22Rv1 (cell line): ENCODE measurements around the gene CCDC146.
"Not testable (repeated sequence)": the region's sequence is repeated elsewhere in the genome, so short reads cannot be mapped to it uniquely, and the experiment has no call there.

Experiments used
- H3K27ac ChIP-seq: fragments of 450-650 bp; 2 replicates; pipeline ENCODE4 v1.5.1; 2017
- CTCF ChIP-seq: fragments of 450-650 bp; IDR thresholded peaks from 2 replicates; pipeline ENCODE4 v1.5.1; 2017; ENCODE audit warnings: mild to moderate bottlenecking
- ZFX ChIP-seq: fragments of 450-650 bp; IDR thresholded peaks from 2 replicates; pipeline ENCODE4 v1.6.1; 2017; ENCODE audit warnings: antibody characterized with exemption, borderline replicate concordance

Gene CCDC146

DNA sequence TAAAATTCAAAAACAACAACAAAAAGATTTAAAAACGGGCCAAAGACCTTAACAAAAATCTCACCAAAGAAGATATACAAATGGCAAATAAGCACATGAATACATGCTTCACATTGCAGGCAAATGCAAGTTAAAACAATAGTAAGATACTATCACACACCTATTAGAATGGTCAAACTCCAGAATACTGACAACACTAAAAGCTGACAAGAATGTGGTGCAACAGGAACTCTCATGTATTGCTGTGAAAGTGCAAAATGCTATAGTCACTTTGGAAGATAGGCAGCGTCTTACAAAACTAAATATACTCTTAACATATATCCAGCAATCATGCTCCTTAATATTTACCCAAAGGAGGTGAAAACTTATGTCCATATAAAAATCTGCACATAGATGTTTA is 16.3 kb downstream of the CCDC146 start:
- H3K27ac ChIP-seq, result not testable (repeated sequence)

- H3K27ac ChIP-seq, result not testable (repeated sequence)
Observed at GRCh38 chr7:77140291-77140690, 17.9 kb downstream of the CCDC146 start.

- H3K27ac ChIP-seq, result not testable (repeated sequence)
Observed at GRCh38 chr7:77152232-77152631, 29.8 kb downstream of the CCDC146 start.

- not testable (repeated sequence) for H3K27ac ChIP-seq
Observed at GRCh38 chr7:77154917-77155464, 32.6 kb downstream of the CCDC146 start.

DNA sequence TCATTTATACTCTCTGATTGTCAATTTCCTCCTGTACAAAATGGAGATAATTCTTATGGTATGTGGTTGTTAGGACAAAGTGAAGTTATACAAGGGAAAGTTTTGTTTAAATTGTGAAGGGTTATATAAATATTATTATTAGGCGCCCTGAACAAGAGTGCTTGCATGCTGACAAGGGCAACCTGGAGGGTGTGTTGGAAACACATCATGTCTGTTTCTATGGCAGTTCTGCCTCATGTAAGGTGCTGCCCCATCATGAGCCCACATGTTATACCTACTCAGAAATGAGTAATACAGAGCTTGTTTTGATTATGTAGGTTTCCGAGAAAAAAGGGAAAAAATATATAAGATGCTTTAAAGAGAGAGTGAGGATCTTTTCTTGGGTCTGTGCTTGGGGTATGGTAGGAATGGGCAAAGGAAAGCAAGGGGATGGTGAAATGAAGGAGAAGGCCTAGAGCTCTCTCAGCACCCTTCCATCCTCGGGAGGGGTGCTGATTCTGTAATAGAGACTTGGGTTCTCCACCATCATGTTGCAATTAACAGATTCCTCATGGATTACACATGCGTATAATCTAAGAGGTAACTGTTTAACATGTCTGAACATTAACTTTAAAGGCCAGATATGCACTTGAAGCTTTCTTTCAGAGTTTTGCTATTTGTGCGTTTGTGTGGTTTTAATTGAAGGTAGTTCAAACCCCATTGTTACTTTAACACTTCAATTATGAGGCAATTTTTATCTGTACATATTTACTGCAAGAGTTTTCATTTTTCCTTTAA is 33.4 kb downstream of the CCDC146 start:
- H3K27ac ChIP-seq, result not testable (repeated sequence)

DNA sequence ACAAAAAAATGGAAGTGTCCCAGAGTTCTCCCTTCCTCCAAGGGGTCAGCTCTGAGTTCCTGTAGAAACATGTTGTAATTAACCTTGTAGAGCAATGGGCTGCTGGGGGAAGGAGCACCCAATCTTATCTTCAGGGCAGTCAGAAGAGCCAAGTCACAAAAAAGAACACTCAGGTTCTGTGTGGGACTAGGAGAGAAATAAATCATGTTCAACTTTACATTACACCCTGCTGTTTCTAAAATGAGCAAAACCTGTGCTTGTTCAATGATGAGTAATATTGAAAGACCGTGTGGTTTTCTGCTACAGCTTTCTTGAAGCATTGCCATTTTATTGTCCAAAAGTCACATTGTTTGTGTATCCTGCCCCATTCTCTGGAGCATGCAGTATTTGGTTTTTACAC is 34.6 kb downstream of the CCDC146 start:
- H3K27ac ChIP-seq, result not testable (repeated sequence)

DNA sequence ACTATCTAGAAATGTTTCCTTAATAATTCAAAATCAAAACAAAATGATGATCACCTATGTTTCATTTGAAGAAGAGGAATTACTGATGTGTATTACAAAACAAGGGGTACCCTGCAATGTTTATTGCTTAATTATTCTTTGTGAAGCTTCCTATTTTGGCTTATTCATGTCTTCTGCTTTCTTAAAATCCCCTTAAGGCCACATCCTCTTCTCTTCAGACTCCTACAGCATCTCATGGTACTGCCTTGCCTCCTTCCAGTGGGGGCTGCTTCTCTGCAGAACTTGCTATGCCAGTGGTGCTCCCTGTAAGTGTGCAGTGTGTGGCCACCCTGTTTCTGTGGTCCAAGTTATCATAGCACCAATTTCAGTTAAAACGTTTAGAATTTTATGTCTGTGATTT is 35.0 kb downstream of the CCDC146 start:
- no peak for TF ChIP-seq ZFX
- TF ChIP-seq CTCF, result no peak
- H3K27ac ChIP-seq, result no peak overlapping the region

- H3K27ac ChIP-seq, result not testable (repeated sequence)
Observed at GRCh38 chr7:77171073-77171472, 48.7 kb downstream of the CCDC146 start.

- H3K27ac ChIP-seq, result not testable (repeated sequence)
Observed at GRCh38 chr7:77172437-77173172, 50.2 kb downstream of the CCDC146 start.

GRCh38 chr7:77174418-77174817 is 52.0 kb downstream of the CCDC146 start:
- H3K27ac ChIP-seq, result not testable (repeated sequence)

GRCh38 chr7:77175274-77175800 is 52.9 kb downstream of the CCDC146 start:
- H3K27ac ChIP-seq, result not testable (repeated sequence)

- not testable (repeated sequence) for H3K27ac ChIP-seq
Observed at GRCh38 chr7:77177321-77177904, 55.0 kb downstream of the CCDC146 start.

- H3K27ac ChIP-seq, result not testable (repeated sequence)
Observed at GRCh38 chr7:77178024-77178423, 55.6 kb downstream of the CCDC146 start.

DNA sequence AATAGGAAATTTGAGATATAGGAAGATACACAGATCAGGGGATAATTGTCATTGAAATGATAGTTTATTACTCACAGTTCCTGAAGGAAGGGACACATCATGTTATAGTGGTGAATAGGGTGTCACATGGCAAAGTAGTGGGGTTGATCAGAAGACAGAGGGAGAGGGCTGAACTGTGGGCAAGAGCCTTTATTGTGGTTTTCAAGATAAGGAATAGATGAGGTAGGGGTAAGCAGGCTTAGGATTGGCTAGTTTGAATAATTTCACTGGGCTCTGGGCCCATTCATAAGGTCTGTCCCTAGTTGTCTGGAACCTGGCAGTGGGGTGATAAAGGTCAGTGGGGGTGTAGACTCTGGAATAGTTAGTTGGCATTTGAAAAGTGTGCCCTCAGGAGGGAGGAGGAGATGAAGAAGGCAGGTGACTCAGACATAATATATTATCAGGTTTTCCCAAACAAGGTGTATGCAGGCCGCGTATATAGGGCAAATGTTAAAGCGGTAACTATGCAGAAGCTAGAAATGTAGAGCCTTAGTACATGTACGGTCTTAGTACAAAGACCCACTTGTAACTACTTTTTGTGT is 58.7 kb downstream of the CCDC146 start:
- H3K27ac ChIP-seq, result no peak overlapping the region

More for the DNA sequence above, 58.7 kb downstream of the CCDC146 start:
- TF ChIP-seq CTCF (no peak), ZFX (no peak)
